ENCODE data around the gene HCK.

Gene HCK

DNA sequence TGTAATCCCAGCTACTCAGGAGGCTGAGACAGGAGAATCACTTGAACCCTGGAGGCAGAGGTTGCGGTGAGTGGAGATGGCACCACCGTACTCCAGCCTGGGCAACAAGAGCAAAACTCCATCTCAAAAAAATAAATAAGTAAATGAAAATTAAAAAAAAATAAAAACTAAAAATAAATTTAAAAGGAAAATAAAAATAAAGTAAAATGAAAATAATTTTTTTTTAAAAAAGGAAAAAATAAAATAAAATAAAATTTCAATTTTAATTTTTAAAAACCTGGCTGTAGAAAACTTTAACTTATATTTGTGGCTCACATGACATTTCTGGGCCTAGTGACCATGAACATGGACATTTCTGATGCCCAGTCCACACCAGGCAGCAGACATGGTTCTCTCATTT is 16.1 kb downstream of the HCK start:
- DNase-seq (ENCODE audit: low read depth) = no peak
- TF ChIP-seq, protein P1, sequence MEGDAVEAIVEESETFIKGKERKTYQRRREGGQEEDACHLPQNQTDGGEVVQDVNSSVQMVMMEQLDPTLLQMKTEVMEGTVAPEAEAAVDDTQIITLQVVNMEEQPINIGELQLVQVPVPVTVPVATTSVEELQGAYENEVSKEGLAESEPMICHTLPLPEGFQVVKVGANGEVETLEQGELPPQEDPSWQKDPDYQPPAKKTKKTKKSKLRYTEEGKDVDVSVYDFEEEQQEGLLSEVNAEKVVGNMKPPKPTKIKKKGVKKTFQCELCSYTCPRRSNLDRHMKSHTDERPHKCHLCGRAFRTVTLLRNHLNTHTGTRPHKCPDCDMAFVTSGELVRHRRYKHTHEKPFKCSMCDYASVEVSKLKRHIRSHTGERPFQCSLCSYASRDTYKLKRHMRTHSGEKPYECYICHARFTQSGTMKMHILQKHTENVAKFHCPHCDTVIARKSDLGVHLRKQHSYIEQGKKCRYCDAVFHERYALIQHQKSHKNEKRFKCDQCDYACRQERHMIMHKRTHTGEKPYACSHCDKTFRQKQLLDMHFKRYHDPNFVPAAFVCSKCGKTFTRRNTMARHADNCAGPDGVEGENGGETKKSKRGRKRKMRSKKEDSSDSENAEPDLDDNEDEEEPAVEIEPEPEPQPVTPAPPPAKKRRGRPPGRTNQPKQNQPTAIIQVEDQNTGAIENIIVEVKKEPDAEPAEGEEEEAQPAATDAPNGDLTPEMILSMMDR (IDR thresholded peaks at IDR 0.05; ENCODE audit: control insufficient read depth, insufficient read depth, low read depth, low read length, missing control alignments) = no peak
- H3K4me3 ChIP-seq (ENCODE audit: control insufficient read depth, low read depth, low read length) = no peak overlapping the region

DNA sequence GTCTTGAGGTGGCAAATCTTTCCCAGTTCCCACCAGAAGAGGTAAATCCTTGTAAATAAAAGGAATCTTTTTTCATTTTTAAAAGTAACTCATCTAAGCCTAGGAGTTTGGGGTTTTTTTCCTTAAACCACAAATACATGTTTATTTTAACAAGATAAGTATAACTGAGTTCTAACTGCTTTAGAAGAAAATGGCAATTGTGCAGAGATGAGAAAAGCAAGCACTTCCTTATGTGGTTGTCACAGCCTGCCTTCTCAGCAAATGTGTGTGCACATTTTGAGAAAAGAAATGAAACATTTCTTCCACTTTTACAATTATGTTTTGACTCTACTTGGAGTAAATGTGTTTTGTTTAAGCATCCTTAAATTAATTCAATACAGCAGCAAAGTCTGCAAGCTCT is 17.7 kb downstream of the HCK start:
- TF ChIP-seq, protein P1 (IDR thresholded peaks at IDR 0.05; ENCODE audit: control insufficient read depth, insufficient read depth, low read depth, low read length, missing control alignments) = no peak
- H3K4me3 ChIP-seq (ENCODE audit: control insufficient read depth, low read depth, low read length) = no peak overlapping the region
- no peak for DNase-seq (ENCODE audit: low read depth)

DNA sequence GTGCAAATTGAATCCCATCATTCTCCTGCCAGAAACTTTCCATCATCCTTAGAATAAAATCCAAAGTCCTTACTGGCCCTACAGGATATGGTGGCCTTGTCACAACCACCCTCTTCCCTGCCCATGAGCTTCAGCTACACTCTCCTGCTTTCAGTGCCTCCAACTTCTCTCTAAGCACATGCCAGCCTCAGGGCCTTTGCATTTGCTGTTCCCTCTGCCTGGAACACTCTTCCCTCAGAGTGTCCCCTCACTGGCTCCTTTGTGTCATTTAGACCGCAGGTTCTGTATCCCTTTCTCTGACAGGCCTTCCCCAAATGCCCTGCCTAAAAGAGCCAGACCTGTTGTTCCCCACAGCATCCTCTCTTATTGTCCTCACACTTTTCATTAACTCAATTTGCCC is 18.2 kb downstream of the HCK start:
- TF ChIP-seq, protein P1 (IDR thresholded peaks at IDR 0.05; ENCODE audit: control insufficient read depth, insufficient read depth, low read depth, low read length, missing control alignments) = no peak

DNA sequence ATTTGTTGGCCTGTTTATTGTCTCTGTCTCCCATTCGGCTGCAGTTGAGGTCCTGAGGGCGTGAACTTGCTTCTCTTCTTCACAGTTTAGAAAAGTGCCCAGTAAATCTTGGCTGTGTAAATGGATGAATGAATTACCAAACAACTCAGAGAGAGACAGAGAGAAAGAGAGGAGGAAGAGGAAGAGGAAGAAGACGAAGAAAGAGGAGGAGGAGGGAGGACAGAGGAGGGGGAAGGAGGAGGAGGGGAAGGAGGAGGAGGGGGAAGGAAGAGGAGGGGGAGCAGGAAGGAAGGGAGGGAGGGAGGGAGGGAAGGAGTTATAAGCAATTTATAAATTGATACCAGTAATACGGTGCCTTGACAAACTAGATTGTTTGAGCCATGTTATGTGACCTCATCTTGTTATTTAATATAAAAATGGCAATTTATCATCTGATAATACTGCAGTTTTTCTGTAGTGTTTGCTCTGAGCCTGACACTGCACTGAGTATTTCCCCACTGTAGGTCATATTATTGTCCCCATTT is 18.7 kb downstream of the HCK start:
- H3K4me3 ChIP-seq (ENCODE audit: control insufficient read depth, low read depth, low read length) = no peak overlapping the region
- DNase-seq (ENCODE audit: low read depth) = no peak
- TF ChIP-seq, protein P1 (IDR thresholded peaks at IDR 0.05; ENCODE audit: control insufficient read depth, insufficient read depth, low read depth, low read length, missing control alignments) = no peak

More for the DNA sequence above, 18.2 kb downstream of the HCK start:
- H3K4me3 ChIP-seq (ENCODE audit: control insufficient read depth, low read depth, low read length) = no peak overlapping the region
- no peak for DNase-seq (ENCODE audit: low read depth)

DNA sequence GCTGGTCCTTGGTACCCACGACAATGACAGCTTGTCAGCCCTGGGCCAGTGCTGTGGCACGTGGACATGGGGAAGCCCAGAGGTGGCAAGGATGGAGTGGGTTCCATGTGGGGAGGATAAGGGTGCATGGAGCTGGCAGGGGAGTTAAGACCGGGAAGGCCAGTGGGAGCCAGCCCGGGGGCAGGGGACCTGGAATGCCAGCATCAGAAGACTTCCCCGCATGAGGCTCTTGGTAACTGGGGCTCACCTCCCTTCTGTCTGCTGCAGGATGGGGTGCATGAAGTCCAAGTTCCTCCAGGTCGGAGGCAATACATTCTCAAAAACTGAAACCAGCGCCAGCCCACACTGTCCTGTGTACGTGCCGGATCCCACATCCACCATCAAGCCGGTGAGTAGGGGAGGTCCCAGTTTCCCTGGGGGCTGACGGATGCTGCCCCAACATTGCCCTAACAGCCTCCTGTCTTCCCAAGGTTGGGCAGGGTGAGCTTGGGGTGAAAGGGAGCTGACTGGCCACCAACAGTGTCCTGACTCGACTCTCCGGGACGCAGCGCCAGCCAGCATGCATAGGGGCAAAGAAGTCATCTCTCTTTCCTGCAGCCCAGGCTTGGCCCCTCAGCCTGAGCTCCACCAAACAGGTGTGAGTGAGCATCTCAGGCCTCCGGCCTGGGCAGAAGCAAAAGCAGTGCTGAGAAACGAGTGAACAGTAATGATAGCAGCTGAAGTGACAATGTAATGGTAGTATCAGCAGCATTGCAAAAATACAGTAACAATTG is 19.5 kb downstream of the HCK start:
- DNase-seq (ENCODE audit: low read depth) = no peak
- TF ChIP-seq, protein P1 (IDR thresholded peaks at IDR 0.05; ENCODE audit: control insufficient read depth, insufficient read depth, low read depth, low read length, missing control alignments) = no peak
- H3K4me3 ChIP-seq (ENCODE audit: control insufficient read depth, low read depth, low read length) = no peak overlapping the region

DNA sequence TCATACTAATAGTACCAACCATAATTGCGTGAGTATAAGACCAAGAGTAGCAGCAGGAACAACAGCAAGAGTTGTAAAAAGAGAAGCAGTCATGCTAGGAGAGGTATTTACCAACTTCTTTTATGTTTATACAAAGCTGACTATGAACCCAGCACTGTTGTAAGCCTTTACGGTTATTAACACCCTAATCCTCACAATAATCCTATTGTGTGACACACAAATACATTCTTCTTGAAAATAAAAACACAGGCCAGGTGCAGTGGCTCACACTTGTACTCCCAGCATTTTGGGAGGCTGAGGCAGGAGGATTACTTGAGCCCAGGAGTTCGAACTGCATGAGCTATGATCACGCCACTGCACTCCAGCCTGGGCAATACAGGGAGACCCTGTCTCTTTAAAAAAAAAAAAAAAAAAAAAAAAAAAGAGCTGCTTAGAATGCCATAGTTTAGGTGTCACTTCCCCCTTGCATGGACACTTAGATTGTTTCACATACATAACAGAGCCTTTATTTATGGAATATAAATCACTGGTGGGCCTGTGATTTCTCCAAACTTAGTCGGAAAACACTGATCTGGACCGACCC is 20.2 kb downstream of the HCK start:
- TF ChIP-seq, protein P1 (IDR thresholded peaks at IDR 0.05; ENCODE audit: control insufficient read depth, insufficient read depth, low read depth, low read length, missing control alignments) = no peak
- DNase-seq (ENCODE audit: low read depth) = no peak
- H3K4me3 ChIP-seq (ENCODE audit: control insufficient read depth, low read depth, low read length) = no peak overlapping the region
